Type B pancreatic cell (in vitro differentiated cells): Measurements from ENCODE around the gene TTC16. TPM values are rescaled to one million over a fixed set of nuclear protein-coding genes. Genes with fewer than 3 reads are reported as not detected.

Experiments
- DNase-seq: peaks from one replicate; pipeline ENCODE4 v3.0.0; 2021; ENCODE audit warnings: mixed read lengths; ENCODE audit not compliant: unreplicated experiment; ENCODE audit errors: extremely low spot score
- H3K27ac Mint-ChIP-seq: 2 replicates; pipeline ENCODE4 v1.8.0; 2021; ENCODE audit warnings: mild to moderate bottlenecking, mixed read lengths
- H3K27me3 Mint-ChIP-seq: 2 replicates; pipeline ENCODE4 v1.8.0; 2021; ENCODE audit warnings: mixed read lengths
- H3K36me3 Mint-ChIP-seq: 2 replicates; pipeline ENCODE4 v1.8.0; 2021; ENCODE audit warnings: mixed read lengths
- H3K4me1 Mint-ChIP-seq: one replicate; pipeline ENCODE4 v1.8.0; 2021; ENCODE audit warnings: mixed read lengths; ENCODE audit not compliant: unreplicated experiment
- H3K4me3 Mint-ChIP-seq: 2 replicates; pipeline ENCODE4 v1.8.0; 2021; ENCODE audit warnings: mild to moderate bottlenecking, mixed read lengths
- H3K9me3 Mint-ChIP-seq: 2 replicates; pipeline ENCODE4 v1.8.0; 2021; ENCODE audit warnings: mixed read lengths
- CTCF ChIP-seq: fragments of 200-600 bp; sonication (generic); conservative IDR thresholded peaks from 2 replicates; pipeline ENCODE4 v1.5.0; 2021; ENCODE audit warnings: antibody characterized with exemption, mild to moderate bottlenecking
- total RNA-seq: library from RNA; stranded (reverse); gene quantifications from 2 replicates; pipeline ENCODE4 v1.2.1, GENCODE V29; 2021; ENCODE audit warnings: low replicate concordance

Gene TTC16
- total RNA-seq, 1 donor from 2014 or later: 0.10 TPM

- Mint-ChIP-seq H3K9me3 (no peaks in the 10 kb centered on the region), H3K27ac (no peak overlapping the region), H3K36me3 (peaks cover 14% of the 10 kb centered on the region), H3K27me3 (no peaks in the 10 kb centered on the region), H3K4me1 (peaks cover 6% of the 10 kb centered on the region), H3K4me3 (no peak overlapping the region)
- no peak for TF ChIP-seq CTCF
- no peak for DNase-seq
Observed at GRCh38 chr9:127684576-127684975, 31.3 kb upstream of the TTC16 start.

- no peaks in the 10 kb centered on the region for H3K27me3 Mint-ChIP-seq
- no peak overlapping the region for H3K27ac Mint-ChIP-seq
- no peaks in the 10 kb centered on the region for H3K9me3 Mint-ChIP-seq
- no peak for TF ChIP-seq CTCF
- H3K4me1 Mint-ChIP-seq: peaks cover 8% of the 10 kb centered on the region
- H3K36me3 Mint-ChIP-seq: peaks cover 20% of the 10 kb centered on the region
- no peak for DNase-seq
- H3K4me3 Mint-ChIP-seq: no peak overlapping the region
Observed at GRCh38 chr9:127686461-127687393, 29.2 kb upstream of the TTC16 start.

- no peak overlapping the region for H3K4me3 Mint-ChIP-seq
- no peak for DNase-seq
- TF ChIP-seq CTCF: no peak
- H3K9me3 Mint-ChIP-seq: no peaks in the 10 kb centered on the region
- H3K27me3 Mint-ChIP-seq: no peaks in the 10 kb centered on the region
- H3K4me1 Mint-ChIP-seq: peaks cover 14% of the 10 kb centered on the region
- H3K27ac Mint-ChIP-seq: no peak overlapping the region
- H3K36me3 Mint-ChIP-seq: peaks cover 18% of the 10 kb centered on the region
Observed at GRCh38 chr9:127689329-127690000, 26.4 kb upstream of the TTC16 start.

GRCh38 chr9:127690735-127691134 lies 25.1 kb upstream of the TTC16 start:
- Mint-ChIP-seq H3K9me3 (no peaks in the 10 kb centered on the region), H3K4me1 (peaks cover 25% of the 10 kb centered on the region), H3K27ac (no peak overlapping the region), H3K4me3 (no peak overlapping the region), H3K36me3 (peaks cover 18% of the 10 kb centered on the region), H3K27me3 (no peaks in the 10 kb centered on the region)
- no peak for DNase-seq
- no peak for TF ChIP-seq CTCF

- no peak overlapping the region for H3K27ac Mint-ChIP-seq
Observed at GRCh38 chr9:127692071-127692470, 23.8 kb upstream of the TTC16 start.

More at GRCh38 chr9:127692071-127692470, 23.8 kb upstream of the TTC16 start:
- Mint-ChIP-seq H3K9me3 (no peaks in the 10 kb centered on the region), H3K27me3 (no peaks in the 10 kb centered on the region), H3K4me1 (peaks cover 20% of the 10 kb centered on the region), H3K4me3 (no peak overlapping the region), H3K36me3 (peaks cover 18% of the 10 kb centered on the region)
- no peak for TF ChIP-seq CTCF
- no peak for DNase-seq
